AG09319 (cell line): ENCODE results near the gene SRCAP.

Experiments used
- DNase-seq: peaks from one replicate; pipeline ENCODE4 v3.0.0-alpha.2; 2010; ENCODE audit warnings: low read depth; ENCODE audit errors: extremely low read depth
- CTCF ChIP-seq: IDR thresholded peaks from 2 replicates; pipeline ENCODE4 v1.5.1; 2011; ENCODE audit warnings: low read depth, mild to moderate bottlenecking, inconsistent platforms, low read length, moderate library complexity

The SRCAP gene

GRCh38 chr16:30786115-30786935, 87.4 kb downstream of the SRCAP start:
- no peak for TF ChIP-seq CTCF
- DNase-seq, result no peak

- DNase-seq, result no peak
- TF ChIP-seq CTCF, result no peak
These were observed 88.1 kb downstream of the SRCAP start, which contains the start of gene ZNF629 for GRCh38 chr16:30786936-30787612. TSS of gene ZNF629 (minus strand) at chr16:30787205. CDS start at chr16:30784482, 2,723 bp downstream.

GRCh38 chr16:30787613-30788378, 88.8 kb downstream of the SRCAP start:
- no peak for TF ChIP-seq CTCF
- DNase-seq, result no peak
